Ecto neural progenitor cell (in vitro differentiated cells): Measurements from ENCODE around the gene SEMA6A.
"Not testable (repeated sequence)": the region's sequence is repeated elsewhere in the genome, so short reads cannot be mapped to it uniquely, and the experiment has no call there.

Source experiments
- DNase-seq: peaks from one replicate; pipeline ENCODE4 v3.0.0-alpha.2; 2018; ENCODE audit warnings: low spot score

The SEMA6A gene

DNA sequence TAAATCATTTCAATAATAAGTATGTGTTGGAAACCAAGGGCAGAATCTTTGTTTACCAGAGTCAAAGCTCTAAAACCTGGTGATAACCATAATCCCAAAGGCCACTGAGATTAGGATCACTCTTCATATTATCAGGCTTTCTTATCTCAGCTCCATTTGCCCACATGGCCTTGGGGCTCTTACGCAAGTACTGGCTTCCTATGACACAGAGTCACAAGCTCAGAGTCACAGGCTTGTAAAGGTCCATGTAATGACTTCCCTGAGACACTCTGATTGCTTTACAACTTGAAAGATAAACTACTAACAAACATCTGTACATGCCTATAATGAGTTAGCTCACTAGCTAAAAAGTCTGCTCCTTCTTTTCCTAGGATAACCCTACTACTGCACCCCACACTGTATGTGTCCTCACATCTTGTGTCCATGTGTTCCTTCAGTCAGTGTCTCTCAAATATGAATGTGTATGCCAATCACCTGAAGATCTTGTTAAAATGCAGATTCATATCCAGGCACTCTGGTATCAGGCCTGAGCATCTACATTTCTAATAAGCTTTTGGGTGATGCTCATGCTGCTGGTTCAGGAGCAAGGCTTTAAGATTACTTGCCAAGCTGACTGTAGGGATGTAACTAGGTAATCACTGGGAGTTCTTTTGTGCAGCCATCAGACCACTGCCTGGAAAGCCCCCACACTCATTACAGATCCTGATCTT, 28.4 kb downstream of the SEMA6A start:
- no peak for DNase-seq

DNA sequence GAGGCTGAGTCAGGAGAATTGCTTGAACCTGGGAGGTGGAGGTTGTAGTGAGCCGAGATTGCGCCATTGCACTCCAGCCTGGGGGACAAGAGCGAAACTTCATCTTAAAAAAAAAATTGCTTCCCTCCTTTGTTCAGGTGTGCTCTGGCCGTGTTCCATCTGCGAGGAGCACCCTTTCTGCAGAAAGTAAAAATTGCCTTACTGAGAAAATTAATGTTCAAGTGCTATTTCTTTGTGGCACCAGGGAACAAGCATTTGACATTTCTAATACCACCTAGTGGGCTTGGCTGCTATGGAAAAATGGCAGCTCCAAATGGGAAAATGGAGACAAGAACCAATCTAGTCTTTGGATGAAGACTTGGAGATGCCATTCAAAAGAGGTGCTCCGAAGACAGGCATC, 29.2 kb downstream of the SEMA6A start:
- DNase-seq, result not testable (repeated sequence)

DNA sequence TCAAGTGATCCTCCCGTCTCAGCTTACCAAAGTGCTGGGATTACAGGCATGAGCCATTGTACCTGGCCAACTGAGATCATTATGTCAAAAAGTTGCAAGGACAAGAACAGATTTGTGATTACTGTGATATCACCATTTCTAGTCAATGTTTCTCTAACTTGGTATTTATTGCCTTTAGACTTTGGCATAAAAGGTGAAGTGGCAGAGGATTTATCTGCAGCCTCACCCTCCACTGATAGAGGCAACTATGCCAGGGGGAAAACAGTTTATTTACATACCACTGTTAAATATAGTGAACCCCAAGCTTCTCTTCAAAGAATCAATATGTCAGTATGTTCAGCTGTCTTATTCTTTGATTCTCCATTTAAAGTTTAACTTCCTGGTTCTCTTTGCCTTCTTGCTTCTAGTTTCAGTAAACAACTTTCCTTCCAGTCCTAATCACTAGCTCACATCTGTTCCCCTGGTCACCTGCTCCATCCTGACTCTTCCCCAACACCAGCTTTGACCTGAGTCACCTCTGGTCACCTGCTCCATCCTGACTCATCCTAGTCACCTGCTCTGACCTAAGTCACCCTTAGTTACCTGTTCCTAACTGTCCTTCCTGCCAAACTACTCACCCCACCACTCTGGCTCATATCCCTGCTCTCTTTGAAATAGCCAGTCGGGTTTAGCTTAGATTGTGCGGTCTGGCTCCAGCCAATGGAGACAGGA, 29.9 kb downstream of the SEMA6A start:
- DNase-seq, result no peak

DNA sequence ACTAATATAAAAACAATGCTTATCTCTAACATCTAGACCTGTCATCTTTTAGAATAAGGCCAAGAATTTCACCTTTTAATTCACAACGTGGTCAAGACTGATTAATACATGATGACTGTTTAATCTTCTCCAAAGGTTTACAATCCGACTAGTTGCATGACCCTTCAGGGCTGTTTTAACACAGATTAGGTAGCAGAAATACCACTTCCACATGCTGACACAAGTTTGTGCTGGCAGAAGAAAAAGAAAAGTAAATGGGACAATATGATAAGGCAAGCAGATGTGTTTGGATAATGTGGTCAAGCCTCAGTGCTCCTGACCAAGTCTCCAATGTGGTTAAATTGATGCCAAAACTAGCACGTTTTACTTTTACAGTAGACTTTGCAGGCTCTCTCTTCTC, 31.1 kb downstream of the SEMA6A start:
- no peak for DNase-seq

DNA sequence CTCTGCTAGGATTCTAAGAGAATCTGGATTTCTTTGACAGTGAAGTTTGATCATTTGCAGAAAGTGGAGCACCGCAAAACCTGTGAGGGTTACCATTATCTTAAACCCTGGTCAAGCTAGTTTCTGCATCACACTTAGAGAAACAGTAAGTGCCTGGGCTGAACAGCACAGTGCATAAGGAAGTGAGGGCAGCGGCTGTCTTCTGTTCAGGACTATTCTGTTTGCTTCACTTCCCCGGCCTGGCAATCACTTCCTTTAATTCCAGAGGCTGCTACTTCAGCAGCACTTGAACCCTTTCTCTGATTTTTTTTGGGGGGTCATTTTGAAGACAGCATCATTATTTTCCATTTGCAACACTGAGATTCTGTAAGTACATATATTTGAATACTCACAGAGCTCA, 32.0 kb downstream of the SEMA6A start:
- DNase-seq, result no peak

DNA sequence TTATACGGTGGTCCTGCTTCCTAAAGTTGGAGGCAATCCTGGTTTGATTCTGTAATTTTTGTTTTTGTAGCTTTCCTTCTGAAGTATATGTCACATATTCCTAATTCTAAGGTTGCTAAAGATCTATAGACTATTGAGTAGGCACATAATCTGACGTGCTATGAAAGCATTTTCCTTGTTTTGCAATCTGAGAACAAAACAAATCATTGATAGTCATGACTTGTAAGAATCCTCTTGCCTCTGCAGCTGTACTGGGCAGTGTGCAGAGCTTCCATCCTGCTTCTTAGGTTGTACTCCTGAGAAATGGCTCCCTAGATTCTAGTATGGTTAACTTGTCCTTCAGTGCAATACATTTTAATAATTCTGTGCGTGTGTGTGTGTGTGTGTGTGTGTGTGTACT, 35.4 kb downstream of the SEMA6A start:
- no peak for DNase-seq

DNA sequence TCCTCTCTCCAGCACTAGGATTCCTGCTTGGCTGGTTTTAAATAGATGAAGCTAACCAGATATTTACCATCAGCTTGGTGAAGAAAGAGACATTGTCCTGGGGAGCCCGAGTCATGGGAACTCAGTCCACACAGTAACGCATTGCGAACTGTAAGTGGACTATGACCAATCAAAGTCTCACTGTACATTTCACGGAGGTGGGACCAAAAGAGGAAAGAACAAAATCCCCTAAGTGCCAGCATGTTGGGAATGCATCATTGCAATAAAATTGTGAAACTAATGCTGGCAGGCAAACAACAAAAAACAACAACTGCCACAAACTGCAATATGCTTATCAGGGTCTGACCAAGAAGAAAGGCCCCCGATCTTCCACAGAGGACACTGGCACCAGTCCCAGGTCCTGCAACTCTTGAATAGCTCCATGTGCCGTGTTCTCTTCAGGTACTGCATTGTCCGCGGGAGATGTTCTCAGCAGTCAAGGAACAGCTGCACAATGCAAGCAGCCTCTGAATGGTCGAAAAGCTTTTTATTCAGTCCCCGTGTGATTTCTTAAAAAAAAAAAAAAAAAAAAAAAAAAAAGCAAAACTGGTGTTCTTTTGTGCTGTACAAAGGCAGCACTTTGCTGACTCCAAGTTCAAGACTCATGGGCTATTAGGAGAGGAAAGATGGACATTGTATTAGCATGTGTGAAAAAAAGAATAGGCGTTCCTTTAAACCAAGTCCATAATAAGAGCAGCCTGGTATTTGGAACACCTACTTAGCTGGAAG, 38.1 kb downstream of the SEMA6A start:
- no peak for DNase-seq

GRCh38 chr5:116534964-116535651, 39.5 kb downstream of the SEMA6A start:
- no peak for DNase-seq

DNA sequence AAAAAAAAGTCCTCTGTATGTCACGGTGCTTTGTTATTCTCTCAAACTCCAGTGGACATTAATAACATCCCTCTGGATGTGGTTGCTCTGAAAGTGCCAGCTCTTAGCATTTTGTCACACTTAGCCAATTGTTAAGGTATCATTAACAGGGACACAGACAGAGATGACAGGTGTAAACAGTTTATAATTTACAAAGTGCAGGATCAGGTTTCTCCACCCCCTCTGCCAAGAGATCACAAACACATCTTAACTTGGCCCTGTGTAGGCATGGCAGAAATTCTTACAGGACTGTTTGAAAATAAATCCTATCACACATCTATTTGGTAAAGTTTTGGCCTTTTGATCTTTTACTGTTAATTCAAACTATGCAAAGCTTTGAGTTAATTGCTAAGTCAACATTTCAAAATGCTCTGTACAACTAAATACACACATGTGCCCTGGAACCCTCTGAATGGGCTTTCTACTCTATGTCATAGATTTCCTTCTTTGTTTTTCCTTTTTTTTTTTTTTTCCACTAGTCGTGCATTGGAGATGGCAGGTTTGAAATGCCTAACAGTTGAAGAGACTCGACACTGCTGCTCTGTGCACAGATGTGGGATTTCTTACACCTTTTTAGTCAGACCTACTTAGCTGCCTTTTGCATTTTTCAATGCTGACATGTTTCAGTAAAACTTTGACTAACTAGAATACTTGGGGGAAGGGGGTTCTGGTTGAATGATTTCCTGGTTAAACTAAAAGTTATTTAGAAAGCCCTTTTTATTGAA, 41.7 kb downstream of the SEMA6A start:
- no peak for DNase-seq

GRCh38 chr5:116531635-116532034, 43.0 kb downstream of the SEMA6A start:
- DNase-seq, result no peak

GRCh38 chr5:116531117-116531516, 43.5 kb downstream of the SEMA6A start:
- DNase-seq, result no peak

- no peak for DNase-seq
These were observed 44.3 kb downstream of the SEMA6A start for GRCh38 chr5:116530276-116530675.

- DNase-seq, result no peak
These were observed 45.0 kb downstream of the SEMA6A start for GRCh38 chr5:116529615-116530014.

GRCh38 chr5:116528519-116529234, 45.9 kb downstream of the SEMA6A start:
- DNase-seq, result no peak

DNA sequence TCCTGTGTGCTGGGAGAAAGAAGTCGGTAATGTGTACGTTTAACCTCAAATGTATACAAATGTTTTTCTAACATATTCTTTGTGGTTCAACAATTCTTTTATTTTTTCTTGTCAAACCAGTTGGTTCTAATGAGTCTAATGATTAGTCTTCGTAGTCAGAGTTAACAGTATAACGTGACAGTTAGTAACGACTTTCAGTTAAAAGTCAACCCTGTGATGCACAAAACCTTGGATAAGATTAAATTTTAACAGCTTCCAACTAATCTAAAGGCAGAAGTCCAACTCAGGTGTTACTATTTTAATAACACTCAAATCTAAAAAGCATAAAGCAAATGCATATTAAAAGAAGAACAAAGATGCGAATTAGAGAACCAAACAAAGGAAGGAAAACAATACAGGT, 47.0 kb downstream of the SEMA6A start:
- DNase-seq, result no peak

DNA sequence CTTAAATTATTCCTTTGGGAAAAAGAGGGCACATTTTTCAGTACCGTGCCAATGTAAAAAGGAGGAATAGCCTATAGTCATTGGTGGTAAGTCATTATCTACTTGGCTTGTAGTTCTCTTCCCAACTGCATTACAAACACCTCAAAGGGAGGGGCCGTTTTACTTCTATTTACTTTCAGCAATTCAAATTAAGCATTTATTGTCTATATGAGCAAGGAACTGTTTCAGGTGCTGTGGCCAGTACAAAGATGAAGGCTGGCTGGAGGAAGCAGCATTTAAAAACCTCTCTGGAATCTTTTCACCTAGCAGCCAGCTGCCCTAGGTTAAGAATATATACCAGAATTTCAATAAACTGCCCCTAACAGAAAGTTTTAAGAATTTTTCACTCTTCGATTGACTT, 48.9 kb downstream of the SEMA6A start:
- DNase-seq, result no peak

GRCh38 chr5:116524966-116525365, 49.7 kb downstream of the SEMA6A start:
- DNase-seq, result no peak

GRCh38 chr5:116524051-116524904, 50.3 kb downstream of the SEMA6A start:
- DNase-seq, result no peak

GRCh38 chr5:116523182-116523581, 51.4 kb downstream of the SEMA6A start:
- not testable (repeated sequence) for DNase-seq
